ENCODE results near the gene ANKRA2. TPM values are rescaled to one million over a fixed set of nuclear protein-coding genes. Genes with fewer than 3 reads are reported as not detected.

ANKRA2 gene, protein sequence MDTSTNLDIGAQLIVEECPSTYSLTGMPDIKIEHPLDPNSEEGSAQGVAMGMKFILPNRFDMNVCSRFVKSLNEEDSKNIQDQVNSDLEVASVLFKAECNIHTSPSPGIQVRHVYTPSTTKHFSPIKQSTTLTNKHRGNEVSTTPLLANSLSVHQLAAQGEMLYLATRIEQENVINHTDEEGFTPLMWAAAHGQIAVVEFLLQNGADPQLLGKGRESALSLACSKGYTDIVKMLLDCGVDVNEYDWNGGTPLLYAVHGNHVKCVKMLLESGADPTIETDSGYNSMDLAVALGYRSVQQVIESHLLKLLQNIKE
- total RNA-seq (10 to 100 TPM; 45.0 to 45.1 TPM), total RNA-seq (3.5 to 66.6 (median 39.4) reads per million in 172 experiments)
- polyA plus RNA-seq (2013, experiment 1 of 2): 39.0 TPM
- polyA plus RNA-seq (2013, experiment 2 of 2): 37.4 TPM

GRCh38 chr5:73565139-73565968, at the start of gene ANKRA2, which contains the start of gene UTP15:
TSS of gene ANKRA2 (minus strand) at chr5:73565639. CDS start at chr5:73562881, 2,758 bp downstream.
TSS of gene UTP15 (plus strand) at chr5:73565743. CDS start at chr5:73567345, 1,602 bp downstream.
- CTCF ChIA-PET: interaction anchor here (1.2 kb wide), 1 partner anchor 16 kb away, joined by 3 read pairs; no protein-coding TSS in a partner anchor
- POLR2A ChIA-PET: interaction anchor here (0.7 to 2.0 kb wide), 7 partner anchors 9 to 1075 kb away, joined by 3 to 22 read pairs (median 3); partner anchors contain the start of genes BTF3 and ENC1
- peaks cover 34% of the 10 kb centered on the region for H3K36me3 ChIP-seq (ENCODE audit: insufficient read depth, low read length)
- Mint-ChIP-seq H3K9me3 (no peaks in the 10 kb centered on the region), H3K27me3 (no peaks in the 10 kb centered on the region), H3K4me1 (ENCODE audit: low read depth) (peaks cover 63% of the 10 kb centered on the region), H3K27ac (peak within 1 kb of the TSS; percentile 95), H3K36me3 (ENCODE audit: low read depth) (peaks cover 76% of the 10 kb centered on the region), H3K4me3 (peak within 1 kb of the TSS; percentile 93)
- TF ChIP-seq, protein P1, sequence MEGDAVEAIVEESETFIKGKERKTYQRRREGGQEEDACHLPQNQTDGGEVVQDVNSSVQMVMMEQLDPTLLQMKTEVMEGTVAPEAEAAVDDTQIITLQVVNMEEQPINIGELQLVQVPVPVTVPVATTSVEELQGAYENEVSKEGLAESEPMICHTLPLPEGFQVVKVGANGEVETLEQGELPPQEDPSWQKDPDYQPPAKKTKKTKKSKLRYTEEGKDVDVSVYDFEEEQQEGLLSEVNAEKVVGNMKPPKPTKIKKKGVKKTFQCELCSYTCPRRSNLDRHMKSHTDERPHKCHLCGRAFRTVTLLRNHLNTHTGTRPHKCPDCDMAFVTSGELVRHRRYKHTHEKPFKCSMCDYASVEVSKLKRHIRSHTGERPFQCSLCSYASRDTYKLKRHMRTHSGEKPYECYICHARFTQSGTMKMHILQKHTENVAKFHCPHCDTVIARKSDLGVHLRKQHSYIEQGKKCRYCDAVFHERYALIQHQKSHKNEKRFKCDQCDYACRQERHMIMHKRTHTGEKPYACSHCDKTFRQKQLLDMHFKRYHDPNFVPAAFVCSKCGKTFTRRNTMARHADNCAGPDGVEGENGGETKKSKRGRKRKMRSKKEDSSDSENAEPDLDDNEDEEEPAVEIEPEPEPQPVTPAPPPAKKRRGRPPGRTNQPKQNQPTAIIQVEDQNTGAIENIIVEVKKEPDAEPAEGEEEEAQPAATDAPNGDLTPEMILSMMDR (IDR thresholded peaks at IDR 0.05): no peak
- DNase-seq (peak; percentile 96 to 100 (median 98)), ATAC-seq (ENCODE audit: poor library complexity) (peak; percentile 92)
- H3K4me3 ChIP-seq (ENCODE audit: low read length): peak within 1 kb of the TSS; percentile 81
- H3K4me1 ChIP-seq (ENCODE audit: insufficient read depth, low read length): peaks cover 14% of the 10 kb centered on the region
- intact Hi-C loops (cut with DNase I, micrococcal nuclease): loop anchor here in 1 of 2 experiments (10.0 kb wide), 4 partner anchors 1199 to 1949 kb away; partner anchors contain the start of genes CERT1, GFM2, HMGCR and MRPS27
- H3K27ac ChIP-seq (ENCODE audit: low read depth in 1 of 2, low read length in 2 of 2): peak within 1 kb of the TSS; percentile 90 to 94
- no peaks in the 10 kb centered on the region for H3K27me3 ChIP-seq (ENCODE audit: control insufficient read depth in 1 of 2, insufficient read depth in 2 of 2, low read length in 2 of 2)
- no peaks in the 10 kb centered on the region for H3K9me3 ChIP-seq (ENCODE audit: control insufficient read depth in 1 of 2, insufficient read depth in 1 of 2, low read length in 2 of 2)

DNA sequence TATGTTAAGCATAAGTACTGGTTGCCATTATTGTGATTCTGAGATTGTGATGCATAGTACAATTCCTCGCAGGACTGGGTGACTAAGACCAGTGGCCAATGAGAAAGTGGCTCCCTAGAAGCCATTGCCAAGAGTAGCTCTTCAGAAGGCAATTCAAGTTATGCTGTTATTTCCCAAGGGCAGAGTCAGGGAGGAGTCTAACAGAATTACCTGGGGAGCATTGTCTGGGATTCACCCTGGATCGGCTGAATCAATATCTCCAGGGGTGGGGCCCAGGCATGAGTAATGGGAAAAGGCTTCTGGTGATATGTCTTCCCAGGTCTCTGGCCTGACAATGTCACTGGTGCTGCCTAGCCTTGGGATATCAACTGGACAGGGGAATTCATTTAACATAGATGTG, 49.6 kb upstream of the ANKRA2 start:
- Mint-ChIP-seq H3K36me3 (ENCODE audit: low read depth) (no peaks in the 10 kb centered on the region), H3K27me3 (peaks cover 47% of the 10 kb centered on the region), H3K27ac (no peak overlapping the region), H3K4me1 (ENCODE audit: low read depth) (no peaks in the 10 kb centered on the region), H3K4me3 (no peak overlapping the region), H3K9me3 (no peaks in the 10 kb centered on the region)
- Histone ChIP-seq H3K9me3 (ENCODE audit: control insufficient read depth in 1 of 2, insufficient read depth in 1 of 2, low read length in 2 of 2) (no peaks in the 10 kb centered on the region), H3K4me1 (ENCODE audit: insufficient read depth, low read length) (no peaks in the 10 kb centered on the region), H3K4me3 (ENCODE audit: low read length) (no peak overlapping the region), H3K36me3 (ENCODE audit: insufficient read depth, low read length) (no peaks in the 10 kb centered on the region), H3K27ac (ENCODE audit: low read depth in 1 of 2, low read length in 2 of 2) (no peak overlapping the region), H3K27me3 (ENCODE audit: control insufficient read depth in 1 of 2, insufficient read depth in 2 of 2, low read length in 2 of 2) (no peaks in the 10 kb centered on the region)
- ChIA-PET CTCF (no interaction called here), POLR2A (no interaction called here)
- intact Hi-C loops (cut with DNase I, micrococcal nuclease): no loop called here
- no peak for ATAC-seq (ENCODE audit: poor library complexity)
- no peak for DNase-seq
- TF ChIP-seq, protein P1 (IDR thresholded peaks at IDR 0.05): no peak

- Histone ChIP-seq H3K27ac (ENCODE audit: low read depth in 1 of 2, low read length in 2 of 2) (no peak overlapping the region), H3K9me3 (ENCODE audit: control insufficient read depth in 1 of 2, insufficient read depth in 1 of 2, low read length in 2 of 2) (no peaks in the 10 kb centered on the region), H3K36me3 (ENCODE audit: insufficient read depth, low read length) (no peaks in the 10 kb centered on the region), H3K27me3 (ENCODE audit: control insufficient read depth in 1 of 2, insufficient read depth in 2 of 2, low read length in 2 of 2) (no peaks in the 10 kb centered on the region), H3K4me1 (ENCODE audit: insufficient read depth, low read length) (no peaks in the 10 kb centered on the region), H3K4me3 (ENCODE audit: low read length) (no peak overlapping the region)
- DNase-seq (no peak), ATAC-seq (ENCODE audit: poor library complexity) (no peak)
- H3K4me3 Mint-ChIP-seq: no peak overlapping the region
- POLR2A ChIA-PET: no interaction called here
- H3K9me3 Mint-ChIP-seq: no peaks in the 10 kb centered on the region
- CTCF ChIA-PET: no interaction called here
- TF ChIP-seq, protein P1 (IDR thresholded peaks at IDR 0.05): no peak
- no peaks in the 10 kb centered on the region for H3K36me3 Mint-ChIP-seq (ENCODE audit: low read depth)
- intact Hi-C loops (cut with DNase I, micrococcal nuclease): no loop called here
- no peaks in the 10 kb centered on the region for H3K4me1 Mint-ChIP-seq (ENCODE audit: low read depth)
- H3K27me3 Mint-ChIP-seq: peaks cover 46% of the 10 kb centered on the region
- no peak overlapping the region for H3K27ac Mint-ChIP-seq
Observed at GRCh38 chr5:73612799-73613198, 47.4 kb upstream of the ANKRA2 start.
